Loucy (cell line): ENCODE measurements around the gene MYO1D.

Experiments
- H2AFZ ChIP-seq: fragments of 200-600 bp; sonication (generic); 2 replicates; pipeline ENCODE4 v1.6.0; 2016; ENCODE audit warnings: antibody characterized with exemption, mild to moderate bottlenecking, low read length, moderate library complexity
- H3F3A ChIP-seq: fragments of 200-600 bp; 2 replicates; pipeline ENCODE4 v1.6.0; 2016; ENCODE audit warnings: antibody characterized with exemption, low read depth, mild to moderate bottlenecking
- H3K27me3 ChIP-seq: fragments of 200-600 bp; sonication (generic); 2 replicates; pipeline ENCODE4 v1.6.1; 2014; ENCODE audit warnings: low read length, mild to moderate bottlenecking; ENCODE audit not compliant: insufficient read depth, poor library complexity, severe bottlenecking
- H3K36me3 ChIP-seq: fragments of 200-600 bp; sonication (generic); 2 replicates; pipeline ENCODE4 v1.6.1; 2016; ENCODE audit warnings: low read length; ENCODE audit not compliant: insufficient read depth
- H3K4me1 ChIP-seq: fragments of 200-600 bp; sonication (generic); 2 replicates; pipeline ENCODE4 v1.5.1; 2014; ENCODE audit warnings: low read length, mild to moderate bottlenecking; ENCODE audit not compliant: insufficient read depth, poor library complexity, severe bottlenecking
- H3K4me2 ChIP-seq: fragments of 200-600 bp; sonication (generic); 2 replicates; pipeline ENCODE4 v1.6.0; 2014; ENCODE audit warnings: antibody characterized with exemption, low read length, low read depth, mild to moderate bottlenecking; ENCODE audit not compliant: poor library complexity, severe bottlenecking
- H3K4me3 ChIP-seq: fragments of 200-600 bp; sonication (generic); 2 replicates; pipeline ENCODE4 v1.5.1; 2014; ENCODE audit warnings: low read length, mild to moderate bottlenecking, mixed read lengths; ENCODE audit not compliant: poor library complexity, severe bottlenecking
- H3K79me2 ChIP-seq: fragments of 200-600 bp; sonication (generic); 2 replicates; pipeline ENCODE4 v1.6.1; 2014; ENCODE audit warnings: low read length; ENCODE audit not compliant: insufficient read depth
- H3K9ac ChIP-seq: fragments of 200-600 bp; sonication (generic); 2 replicates; pipeline ENCODE4 v1.6.0; 2014; ENCODE audit warnings: mild to moderate bottlenecking, low read depth, low read length, moderate library complexity; ENCODE audit not compliant: poor library complexity, severe bottlenecking
- H3K9me2 ChIP-seq: fragments of 200-600 bp; sonication (generic); replicated peaks from 2 replicates; pipeline ENCODE4 v1.6.1; 2016; ENCODE audit warnings: low read depth, low read length, mixed read lengths
- H3K9me3 ChIP-seq: fragments of 200-600 bp; sonication (generic); 2 replicates; pipeline ENCODE4 v1.6.1; 2014; ENCODE audit warnings: mild to moderate bottlenecking, antibody characterized with exemption, low read length, low read depth; ENCODE audit not compliant: insufficient read depth
- H4K20me1 ChIP-seq: fragments of 200-600 bp; sonication (generic); 2 replicates; pipeline ENCODE4 v1.6.0; 2014; ENCODE audit warnings: antibody characterized with exemption, low read length, mild to moderate bottlenecking; ENCODE audit not compliant: insufficient read depth, poor library complexity, severe bottlenecking
- CTCF ChIP-seq: fragments of 200-600 bp; sonication (generic); conservative IDR thresholded peaks from 2 replicates; pipeline ENCODE4 v1.5.1; 2014; ENCODE audit warnings: mild to moderate bottlenecking, antibody characterized with exemption, low read length
- EZH2phosphoT487 ChIP-seq: fragments of 200-600 bp; IDR thresholded peaks from 2 replicates; pipeline ENCODE4 v1.6.1; 2018; ENCODE audit warnings: antibody characterized with exemption, mild to moderate bottlenecking, moderate library complexity, borderline replicate concordance

Gene MYO1D

GRCh38 chr17:32514606-32515005 lies 362.3 kb downstream of the MYO1D start:
- H3K9me2 ChIP-seq, result no peaks in the 10 kb centered on the region
- no peaks in the 10 kb centered on the region for H3K79me2 ChIP-seq
- no peaks in the 10 kb centered on the region for H3K36me3 ChIP-seq
- no peak overlapping the region for H3K4me2 ChIP-seq
- H3K27me3 ChIP-seq, result no peaks in the 10 kb centered on the region
- peaks cover 6% of the 10 kb centered on the region for H3K4me1 ChIP-seq
- H3K9me3 ChIP-seq, result no peaks in the 10 kb centered on the region
- H2AFZ ChIP-seq, result no peak overlapping the region
- H3F3A ChIP-seq, result no peaks in the 10 kb centered on the region
- H3K4me3 ChIP-seq, result no peak overlapping the region
- TF ChIP-seq EZH2phosphoT487, result no peak
- no peaks in the 10 kb centered on the region for H4K20me1 ChIP-seq
- H3K9ac ChIP-seq, result no peak overlapping the region

GRCh38 chr17:32513579-32513978 lies 363.3 kb downstream of the MYO1D start:
- no peak overlapping the region for H3K4me3 ChIP-seq
- H4K20me1 ChIP-seq, result no peaks in the 10 kb centered on the region
- H3F3A ChIP-seq, result no peaks in the 10 kb centered on the region
- no peak overlapping the region for H2AFZ ChIP-seq
- no peaks in the 10 kb centered on the region for H3K9me3 ChIP-seq
- H3K4me1 ChIP-seq, result no peaks in the 10 kb centered on the region
- H3K79me2 ChIP-seq, result no peaks in the 10 kb centered on the region
- no peaks in the 10 kb centered on the region for H3K9me2 ChIP-seq
- no peaks in the 10 kb centered on the region for H3K27me3 ChIP-seq
- H3K36me3 ChIP-seq, result no peaks in the 10 kb centered on the region
- no peak for TF ChIP-seq EZH2phosphoT487
- H3K9ac ChIP-seq, result no peak overlapping the region
- no peak overlapping the region for H3K4me2 ChIP-seq

- Histone ChIP-seq H3K4me2 (no peak overlapping the region), H3K36me3 (no peaks in the 10 kb centered on the region), H3K27me3 (no peaks in the 10 kb centered on the region), H3K4me3 (no peak overlapping the region), H3K4me1 (no peaks in the 10 kb centered on the region), H3K9me2 (no peaks in the 10 kb centered on the region), H3K9ac (no peak overlapping the region), H3F3A (no peaks in the 10 kb centered on the region), H3K79me2 (no peaks in the 10 kb centered on the region), H3K9me3 (no peaks in the 10 kb centered on the region), H2AFZ (no peak overlapping the region), H4K20me1 (no peaks in the 10 kb centered on the region)
- TF ChIP-seq CTCF (no peak), EZH2phosphoT487 (no peak)
These were observed 364.6 kb downstream of the MYO1D start for GRCh38 chr17:32512328-32512727.

GRCh38 chr17:32510466-32510865 lies 366.5 kb downstream of the MYO1D start:
- Histone ChIP-seq H2AFZ (no peak overlapping the region), H3K79me2 (no peaks in the 10 kb centered on the region), H3F3A (no peaks in the 10 kb centered on the region), H3K4me2 (no peak overlapping the region), H3K9me2 (no peaks in the 10 kb centered on the region), H3K9me3 (no peaks in the 10 kb centered on the region), H3K9ac (no peak overlapping the region), H3K36me3 (no peaks in the 10 kb centered on the region), H3K27me3 (no peaks in the 10 kb centered on the region), H4K20me1 (no peaks in the 10 kb centered on the region), H3K4me3 (no peak overlapping the region), H3K4me1 (no peaks in the 10 kb centered on the region)
- TF ChIP-seq CTCF (no peak), EZH2phosphoT487 (no peak)
